GM13977 (cell line): ENCODE data around the gene CLN6.
"Not testable (repeated sequence)": the region's sequence is repeated elsewhere in the genome, so short reads cannot be mapped to it uniquely, and the experiment has no call there.

Source experiments
- DNase-seq: peaks from one replicate; pipeline ENCODE4 v3.0.0; 2012; ENCODE audit warnings: low spot score
- in situ Hi-C: fragments of 300-500 bp; cut with MboI; formaldehyde crosslinking; loops from one replicate; pipeline ENCODE4 v1.12.0; 2022; ENCODE audit warnings: low sequenced_read_pairs, low pct_unique_long_range_greater_than_20kb, mixed read lengths, inconsistent platforms; ENCODE audit not compliant: unreplicated experiment
- TF ChIP-seq, protein P1 (sequence below): IDR thresholded peaks from 2 replicates; pipeline ENCODE4 v1.5.1; 2012; ENCODE audit warnings: mild to moderate bottlenecking, control low read depth; ENCODE audit not compliant: insufficient read depth; ENCODE audit errors: extremely low read depth, missing control alignments

The CLN6 gene

DNA sequence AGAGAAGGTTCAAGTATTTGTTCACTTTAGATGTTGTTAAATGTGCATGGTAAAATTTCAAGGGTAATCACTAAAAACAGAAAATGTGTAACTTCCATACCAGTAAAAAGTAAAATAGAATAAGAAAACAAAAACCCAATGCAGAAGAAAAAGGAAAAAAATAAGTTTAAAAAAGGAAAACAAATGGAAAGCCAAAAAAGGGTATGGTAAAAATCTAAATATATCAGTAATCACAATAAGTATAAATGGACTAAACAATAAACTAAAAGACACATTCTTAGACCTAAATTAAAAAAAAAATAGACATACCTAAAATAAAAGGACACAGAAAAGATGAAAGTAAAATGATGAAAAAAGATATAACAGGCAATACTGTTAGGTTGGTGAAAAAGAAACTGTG lies 9.5 kb upstream of the CLN6 start:
- no peak for DNase-seq
- TF ChIP-seq, protein P1, sequence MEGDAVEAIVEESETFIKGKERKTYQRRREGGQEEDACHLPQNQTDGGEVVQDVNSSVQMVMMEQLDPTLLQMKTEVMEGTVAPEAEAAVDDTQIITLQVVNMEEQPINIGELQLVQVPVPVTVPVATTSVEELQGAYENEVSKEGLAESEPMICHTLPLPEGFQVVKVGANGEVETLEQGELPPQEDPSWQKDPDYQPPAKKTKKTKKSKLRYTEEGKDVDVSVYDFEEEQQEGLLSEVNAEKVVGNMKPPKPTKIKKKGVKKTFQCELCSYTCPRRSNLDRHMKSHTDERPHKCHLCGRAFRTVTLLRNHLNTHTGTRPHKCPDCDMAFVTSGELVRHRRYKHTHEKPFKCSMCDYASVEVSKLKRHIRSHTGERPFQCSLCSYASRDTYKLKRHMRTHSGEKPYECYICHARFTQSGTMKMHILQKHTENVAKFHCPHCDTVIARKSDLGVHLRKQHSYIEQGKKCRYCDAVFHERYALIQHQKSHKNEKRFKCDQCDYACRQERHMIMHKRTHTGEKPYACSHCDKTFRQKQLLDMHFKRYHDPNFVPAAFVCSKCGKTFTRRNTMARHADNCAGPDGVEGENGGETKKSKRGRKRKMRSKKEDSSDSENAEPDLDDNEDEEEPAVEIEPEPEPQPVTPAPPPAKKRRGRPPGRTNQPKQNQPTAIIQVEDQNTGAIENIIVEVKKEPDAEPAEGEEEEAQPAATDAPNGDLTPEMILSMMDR = no peak
- in situ Hi-C loops = no loop called here

DNA sequence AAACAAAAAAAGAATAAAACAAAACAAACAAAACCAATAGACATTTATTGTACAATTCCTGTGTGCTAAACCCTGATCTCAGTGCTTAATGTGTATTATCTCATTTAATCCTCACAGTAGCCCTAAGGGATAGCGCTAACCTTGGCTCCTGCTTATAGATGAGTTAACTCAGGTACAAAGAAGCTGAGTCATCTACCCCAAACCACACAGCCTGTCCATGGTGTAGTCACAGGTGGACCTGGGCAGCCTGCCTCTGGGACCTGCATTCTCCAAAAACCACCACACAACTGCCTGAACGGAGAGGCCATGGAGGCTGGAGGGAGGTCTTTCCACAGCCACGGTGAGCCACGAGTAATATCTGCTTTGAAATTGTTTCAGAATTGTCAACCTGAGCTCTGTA lies 5.5 kb upstream of the CLN6 start:
- TF ChIP-seq, protein P1 = no peak
- in situ Hi-C loops = no loop called here
- no peak for DNase-seq

DNA sequence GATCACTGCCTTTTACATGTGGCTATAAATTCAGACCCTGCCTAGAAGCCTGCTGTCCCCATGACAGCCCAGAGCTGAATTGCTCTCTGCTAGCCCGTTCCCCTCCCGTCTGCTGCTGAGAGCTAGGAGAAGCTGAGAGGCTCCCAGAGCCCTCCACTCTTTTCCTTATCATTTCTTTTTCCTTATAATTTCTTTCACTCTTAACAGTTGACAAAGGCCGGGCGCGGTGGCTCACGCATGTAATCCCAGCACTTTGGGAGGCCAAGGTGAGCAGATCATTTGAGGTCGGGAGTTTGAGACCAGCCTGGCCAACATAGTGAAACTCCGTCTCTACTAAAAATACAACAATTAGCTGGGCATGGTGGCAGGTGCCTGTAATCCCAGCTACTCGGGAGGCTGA lies 5.0 kb upstream of the CLN6 start:
- DNase-seq, in situ Hi-C loops: not testable (repeated sequence)

DNA sequence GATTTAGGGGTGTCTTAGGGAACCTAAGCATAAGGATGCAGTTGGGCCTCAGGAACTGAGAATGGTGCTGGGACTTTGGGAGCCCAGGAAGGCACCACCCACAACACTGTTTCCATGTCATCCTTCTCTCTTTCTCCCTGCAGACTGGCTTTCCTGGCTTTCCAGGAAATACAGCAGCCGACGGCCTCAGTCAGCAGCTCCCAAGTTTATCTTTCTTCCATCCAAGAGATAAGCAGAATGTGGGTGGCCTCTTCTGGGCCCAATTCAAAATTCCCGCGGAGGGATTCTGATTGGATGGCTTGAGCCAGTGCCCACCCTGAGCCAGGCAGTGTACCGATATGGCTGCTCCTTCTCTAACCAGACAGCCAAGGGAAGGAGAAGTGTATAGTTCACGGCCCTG lies 4.5 kb upstream of the CLN6 start:
- in situ Hi-C loops = no loop called here
- DNase-seq = no peak
- TF ChIP-seq, protein P1 = no peak

DNA sequence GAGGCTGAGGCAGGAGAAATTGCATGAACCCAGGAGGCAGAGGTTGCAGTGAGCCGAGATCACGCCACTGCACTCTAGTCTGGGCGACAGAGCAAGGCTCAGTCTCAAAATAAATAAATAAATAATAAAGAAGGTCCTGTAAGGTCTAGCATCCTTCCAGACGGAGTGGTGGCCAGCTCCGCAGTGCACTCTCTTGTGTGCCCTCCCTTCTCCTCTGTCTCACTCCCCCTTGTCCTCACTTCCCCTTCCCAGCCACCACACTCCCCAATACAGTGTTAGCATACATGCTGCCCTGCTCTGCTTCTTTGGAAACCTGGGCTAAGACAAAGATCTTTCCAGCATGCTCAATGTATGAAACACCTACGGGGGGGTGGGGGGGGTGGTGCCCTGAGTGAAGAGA lies 3.4 kb upstream of the CLN6 start:
- no peak for DNase-seq
- in situ Hi-C loops = no loop called here
- TF ChIP-seq, protein P1 = no peak

DNA sequence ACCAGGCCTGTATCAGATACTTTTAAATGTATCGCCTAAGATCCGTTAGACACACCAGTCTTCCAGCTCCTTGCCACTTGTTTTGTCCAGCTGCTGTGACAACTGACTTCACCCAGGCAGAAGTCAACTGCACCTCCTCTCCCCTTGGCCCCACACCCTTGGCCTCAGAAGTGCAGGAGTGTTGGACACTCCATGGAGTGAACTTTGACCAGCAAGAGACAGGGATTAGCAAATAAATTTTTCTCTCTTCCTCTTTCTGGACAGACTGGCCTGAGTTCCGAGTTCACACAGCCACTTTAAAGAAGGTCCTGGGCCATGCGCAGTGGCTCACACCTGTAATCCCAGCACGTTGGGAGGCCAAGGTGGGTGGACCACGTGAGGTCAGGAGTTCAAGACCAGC lies 2.9 kb upstream of the CLN6 start:
- in situ Hi-C loops = no loop called here
- DNase-seq = no peak
- TF ChIP-seq, protein P1 = no peak

DNA sequence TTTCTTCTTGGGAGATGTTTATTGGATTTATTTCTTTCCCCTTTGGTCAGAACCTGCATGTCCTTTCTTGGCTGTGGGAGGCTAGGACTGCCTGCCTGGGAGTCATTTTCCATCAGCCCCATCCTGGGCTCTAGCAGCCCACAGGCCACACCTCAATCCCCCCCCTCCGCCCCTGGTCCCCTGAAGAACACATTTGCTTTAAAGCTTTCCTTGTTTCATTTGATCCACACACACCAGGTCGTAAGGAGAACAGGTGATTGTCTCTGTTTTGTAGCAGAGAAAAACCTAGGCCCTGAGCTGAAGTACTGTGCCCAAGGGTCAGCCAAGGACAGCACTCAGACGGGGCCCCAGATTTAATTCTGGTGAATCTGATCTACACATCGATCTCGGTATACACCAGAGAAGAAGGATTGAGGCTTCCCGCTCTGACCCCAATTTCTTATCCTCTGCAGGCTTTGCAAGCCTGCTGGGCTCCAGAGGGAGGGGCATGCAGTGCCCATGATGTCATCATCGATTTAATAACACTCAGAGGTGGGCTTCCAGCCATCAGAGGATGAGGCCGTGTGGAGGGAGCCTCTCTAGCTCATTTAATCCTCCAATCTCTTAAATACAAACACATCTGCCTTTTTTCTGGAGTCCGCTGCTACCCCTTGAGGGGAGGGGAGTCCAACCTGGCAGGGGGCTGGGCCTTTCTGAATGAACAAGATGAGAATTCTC lies 1.7 kb upstream of the CLN6 start:
- in situ Hi-C loops = no loop called here
- DNase-seq = no peak
- TF ChIP-seq, protein P1 = no peak
